ENCODE measurements around the gene GCH1.

DNA sequence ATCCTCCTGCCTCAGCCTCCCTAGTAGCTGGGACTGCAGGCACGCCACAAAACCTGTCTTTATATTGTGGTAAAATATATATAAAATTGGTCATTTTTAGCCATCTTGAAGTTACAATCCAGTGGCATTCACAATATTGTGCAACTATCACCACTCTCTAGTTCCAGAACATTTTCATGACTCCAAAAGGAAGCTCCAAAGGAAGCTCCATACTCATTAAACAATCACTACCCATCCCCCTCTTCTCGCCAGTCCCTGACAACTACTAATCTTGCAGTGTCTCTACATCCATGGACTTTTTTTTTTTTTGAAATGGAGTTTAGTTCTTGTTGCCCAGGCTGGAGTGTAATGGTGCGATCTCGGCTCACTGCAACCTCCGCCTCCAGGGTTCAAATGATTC lies 3.1 kb downstream of the GCH1 start:
- TF ChIP-seq, protein P1, sequence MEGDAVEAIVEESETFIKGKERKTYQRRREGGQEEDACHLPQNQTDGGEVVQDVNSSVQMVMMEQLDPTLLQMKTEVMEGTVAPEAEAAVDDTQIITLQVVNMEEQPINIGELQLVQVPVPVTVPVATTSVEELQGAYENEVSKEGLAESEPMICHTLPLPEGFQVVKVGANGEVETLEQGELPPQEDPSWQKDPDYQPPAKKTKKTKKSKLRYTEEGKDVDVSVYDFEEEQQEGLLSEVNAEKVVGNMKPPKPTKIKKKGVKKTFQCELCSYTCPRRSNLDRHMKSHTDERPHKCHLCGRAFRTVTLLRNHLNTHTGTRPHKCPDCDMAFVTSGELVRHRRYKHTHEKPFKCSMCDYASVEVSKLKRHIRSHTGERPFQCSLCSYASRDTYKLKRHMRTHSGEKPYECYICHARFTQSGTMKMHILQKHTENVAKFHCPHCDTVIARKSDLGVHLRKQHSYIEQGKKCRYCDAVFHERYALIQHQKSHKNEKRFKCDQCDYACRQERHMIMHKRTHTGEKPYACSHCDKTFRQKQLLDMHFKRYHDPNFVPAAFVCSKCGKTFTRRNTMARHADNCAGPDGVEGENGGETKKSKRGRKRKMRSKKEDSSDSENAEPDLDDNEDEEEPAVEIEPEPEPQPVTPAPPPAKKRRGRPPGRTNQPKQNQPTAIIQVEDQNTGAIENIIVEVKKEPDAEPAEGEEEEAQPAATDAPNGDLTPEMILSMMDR (IDR thresholded peaks at IDR 0.05; ENCODE audit: low read length) = no peak
- no peak for TF ChIP-seq EZH2 (IDR thresholded peaks at IDR 0.05; ENCODE audit: borderline replicate concordance, low read length)
